CD14-positive monocyte (primary cell): Measurements from ENCODE around the gene ATXN2. TPM values are rescaled to one million over a fixed set of nuclear protein-coding genes. Genes with fewer than 3 reads are reported as not detected.

Experiments used
- DNase-seq, 3 donors: peaks; one replicate each; pipeline ENCODE4 v3.0.0-alpha.2; 2011 to 2022
- H2AFZ ChIP-seq: 2 replicates; pipeline ENCODE4 v1.6.0; 2012; ENCODE audit warnings: mild to moderate bottlenecking, low read depth, low read length, inconsistent platforms; ENCODE audit not compliant: insufficient read depth, poor library complexity, severe bottlenecking
- H3K27ac ChIP-seq, 2 donors: 1 replicate in 1 of 2; 2 replicates in 1 of 2; pipeline ENCODE4 v1.5.1; 2012 to 2013; ENCODE audit warnings: low read length in 2 of 2, control low read depth in 1 of 2, inconsistent platforms in 1 of 2, low read depth in 1 of 2, mild to moderate bottlenecking in 1 of 2
- H3K27me3 ChIP-seq, 2 donors: one replicate each; pipeline versions ENCODE4 v1.6.0 to v1.6.1; 2011 to 2013; ENCODE audit warnings: low read length in 2 of 2; ENCODE audit not compliant: control insufficient read depth in 2 of 2, insufficient read depth in 2 of 2
- H3K36me3 ChIP-seq, 2 donors: replicated peaks in 1 of 2; 1 replicate in 1 of 2; 2 replicates in 1 of 2; pipeline versions ENCODE4 v1.5.1 to v1.6.1; 2012 to 2013; ENCODE audit warnings: low read length in 2 of 2, control low read depth in 1 of 2, inconsistent platforms in 1 of 2, mild to moderate bottlenecking in 1 of 2; ENCODE audit not compliant: insufficient read depth in 2 of 2, control insufficient read depth in 1 of 2
- H3K4me1 ChIP-seq, 2 donors: 1 replicate in 1 of 2; 2 replicates in 1 of 2; pipeline versions ENCODE4 v1.5.1 to v1.6.1; 2012 to 2013; ENCODE audit warnings: low read length in 2 of 2, control low read depth in 1 of 2, inconsistent platforms in 1 of 2, mild to moderate bottlenecking in 1 of 2, moderate library complexity in 1 of 2; ENCODE audit not compliant: insufficient read depth in 2 of 2, control insufficient read depth in 1 of 2
- H3K4me2 ChIP-seq: replicated peaks from 2 replicates; pipeline ENCODE3; 2012; ENCODE audit warnings: low read length, moderate library complexity, mild to moderate bottlenecking; ENCODE audit not compliant: poor library complexity, severe bottlenecking; ENCODE audit errors: extremely low read depth
- H3K4me3 ChIP-seq, 3 experiments: fragments of 200-600 bp in 1 of 3; sonication (generic) in 1 of 3; replicated peaks in 1 of 3; 1 replicate in 2 of 3; 2 replicates in 1 of 3; pipeline ENCODE4 v1.5.1; 2011 to 2013; ENCODE audit warnings: low read length in 3 of 3, mild to moderate bottlenecking in 3 of 3, control low read depth in 2 of 3, low read depth in 2 of 3, inconsistent platforms in 1 of 3, moderate library complexity in 1 of 3
- H3K79me2 ChIP-seq: 2 replicates; pipeline ENCODE4 v1.6.0; 2012; ENCODE audit warnings: mild to moderate bottlenecking, control low read depth, inconsistent platforms, low read length, moderate library complexity; ENCODE audit not compliant: insufficient read depth
- H3K9ac ChIP-seq: 2 replicates; pipeline ENCODE4 v1.6.0; 2017; ENCODE audit warnings: low read length, mild to moderate bottlenecking; ENCODE audit not compliant: insufficient read depth, poor library complexity, severe bottlenecking
- H3K9me3 ChIP-seq, 2 donors: replicated peaks in 1 of 2; 1 replicate in 1 of 2; 2 replicates in 1 of 2; pipeline versions ENCODE4 v1.5.1 to v1.6.1; 2012 to 2013; ENCODE audit warnings: low read length in 2 of 2, control low read depth in 1 of 2; ENCODE audit not compliant: control insufficient read depth in 1 of 2, insufficient read depth in 1 of 2
- H4K20me1 ChIP-seq: 2 replicates; pipeline ENCODE4 v1.6.0; 2012; ENCODE audit warnings: mild to moderate bottlenecking, low read length, control low read depth, moderate library complexity; ENCODE audit not compliant: insufficient read depth
- H3K27ac Mint-ChIP-seq, 7 donors: one replicate each; pipeline ENCODE4 v1.8.0; 2020; ENCODE audit warnings: mild to moderate bottlenecking in 7 of 7, mixed read lengths in 7 of 7, moderate library complexity in 6 of 7, inconsistent platforms in 2 of 7
- H3K27me3 Mint-ChIP-seq, 3 donors: one replicate each; pipeline ENCODE4 v1.8.0; 2021 to 2022; ENCODE audit warnings: low read depth in 3 of 3, mild to moderate bottlenecking in 3 of 3, mixed read lengths in 3 of 3, moderate library complexity in 3 of 3, inconsistent platforms in 1 of 3
- H3K36me3 Mint-ChIP-seq, 2 donors: one replicate each; pipeline ENCODE4 v1.8.0; 2020; ENCODE audit warnings: mixed read lengths in 2 of 2, inconsistent platforms in 1 of 2, mild to moderate bottlenecking in 1 of 2
- H3K4me1 Mint-ChIP-seq: one replicate; pipeline ENCODE4 v1.8.0; 2020; ENCODE audit warnings: mild to moderate bottlenecking, mixed read lengths
- H3K4me3 Mint-ChIP-seq, 2 donors: one replicate each; pipeline ENCODE4 v1.8.0; 2020; ENCODE audit warnings: mild to moderate bottlenecking in 2 of 2, mixed read lengths in 2 of 2, moderate library complexity in 1 of 2
- H3K9me3 Mint-ChIP-seq, 7 donors: one replicate each; pipeline ENCODE4 v1.8.0; 2020 to 2022; ENCODE audit warnings: mixed read lengths in 7 of 7, mild to moderate bottlenecking in 6 of 7, moderate library complexity in 6 of 7, inconsistent platforms in 2 of 7
- CTCF ChIP-seq: fragments of 200-600 bp; IDR thresholded peaks from one replicate; pipeline ENCODE4 v1.8.0; 2022; ENCODE audit warnings: antibody characterized with exemption, mild to moderate bottlenecking
- WGBS: methylation state at CpG from one replicate; pipeline ENCODE4 v1.1.5; 2013; ENCODE audit warnings: missing lambda C conversion rate; ENCODE audit not compliant: insufficient coverage; 5-methylcytosine and 5-hydroxymethylcytosine counted together
- intact Hi-C, 2 donors: fragments of 100-400 bp; cut with micrococcal nuclease; formaldehyde crosslinking; loops; one replicate each; pipeline versions ENCODE4 v1.15.0 to v1.15.1; 2023
- polyA plus RNA-seq, 3 donors: library from polyadenylated mRNA; depleted of rRNA in 1 of 3; unstranded in 2 of 3; stranded (reverse) in 1 of 3; fragments of 300-500 nt in 2 of 3; fragments of >200 nt in 1 of 3; fragmentation: Illumina TruSeq in 2 of 3; gene quantifications; 1 replicate in 2 of 3; 2 replicates in 1 of 3; pipeline ENCODE4 v1.2.3, GENCODE V29; 2012 to 2021

The ATXN2 gene
- polyA plus RNA-seq, 3 donors: 4.3 to 28.8 (median 11.9) TPM

GRCh38 chr12:111636209-111636945 lies 37.3 kb upstream of the ATXN2 start:
- no peak for DNase-seq
- no peak overlapping the region for H3K4me3 Mint-ChIP-seq
- H3K9me3 Mint-ChIP-seq: no peaks in the 10 kb centered on the region
- H3K27me3 ChIP-seq: no peaks in the 10 kb centered on the region
- H3K27ac ChIP-seq: no peak overlapping the region
- no peak for TF ChIP-seq CTCF
- H3K79me2 ChIP-seq: no peaks in the 10 kb centered on the region
- no peak overlapping the region for H3K4me3 ChIP-seq
- peaks cover 0 to 22% of the 10 kb centered on the region in 2 donors for H3K36me3 ChIP-seq
- peaks cover 0 to 4% (median 3%) of the 10 kb centered on the region in 3 donors for H3K27me3 Mint-ChIP-seq
- H3K4me2 ChIP-seq: no peak overlapping the region
- peaks cover 7% of the 10 kb centered on the region for H3K4me1 Mint-ChIP-seq
- no peak overlapping the region for H2AFZ ChIP-seq
- intact Hi-C loops: no loop called here
- no peaks in the 10 kb centered on the region for H3K4me1 ChIP-seq
- WGBS: 96% methylated on average over 14 of the region's 19 CpGs
- peak overlapping the region; percentile 12 for H3K9ac ChIP-seq
- H3K36me3 Mint-ChIP-seq: peaks cover 12 to 25% of the 10 kb centered on the region in 2 donors
- H3K27ac Mint-ChIP-seq: no peak overlapping the region
- no peaks in the 10 kb centered on the region for H4K20me1 ChIP-seq
- H3K9me3 ChIP-seq: no peaks in the 10 kb centered on the region

DNA sequence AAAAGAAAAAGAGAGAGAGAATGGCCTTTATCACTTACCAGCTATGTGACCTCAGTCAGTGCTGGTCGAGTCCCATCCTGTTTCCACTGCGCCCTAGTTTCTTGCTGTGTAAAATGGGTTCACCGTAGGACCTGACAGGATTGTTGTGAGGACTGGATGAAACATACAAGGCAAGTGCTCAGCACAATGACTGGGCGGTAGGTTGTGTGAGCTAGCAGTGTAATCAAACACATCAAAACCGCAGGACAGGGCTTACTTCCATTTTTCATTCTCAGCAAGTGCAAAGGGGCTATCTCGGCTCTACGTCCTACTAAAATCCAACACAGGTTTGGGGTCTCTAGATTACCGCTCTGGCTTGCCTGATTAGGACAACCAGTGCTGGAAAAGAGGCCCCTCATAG lies 36.4 kb upstream of the ATXN2 start:
- peaks cover 0 to 6% (median 4%) of the 10 kb centered on the region in 3 donors for H3K27me3 Mint-ChIP-seq
- Histone ChIP-seq H3K27me3 (no peaks in the 10 kb centered on the region), H3K9ac (peak overlapping the region; percentile 12), H3K4me3 (no peak overlapping the region), H3K4me1 (no peaks in the 10 kb centered on the region), H3K79me2 (no peaks in the 10 kb centered on the region), H3K9me3 (no peaks in the 10 kb centered on the region), H3K36me3 (peaks cover 0 to 17% of the 10 kb centered on the region in 2 donors), H3K4me2 (no peak overlapping the region), H4K20me1 (no peaks in the 10 kb centered on the region), H3K27ac (no peak overlapping the region), H2AFZ (no peak overlapping the region)
- intact Hi-C loops: no loop called here
- TF ChIP-seq CTCF: no peak
- no peak overlapping the region for H3K4me3 Mint-ChIP-seq
- WGBS: 44% methylated on average over 2 of the region's 8 CpGs
- H3K4me1 Mint-ChIP-seq: peaks cover 7% of the 10 kb centered on the region
- DNase-seq: no peak
- peak overlapping the region in 2 of 7 donors; percentile 26 to 76 for H3K27ac Mint-ChIP-seq
- peaks cover 11 to 17% of the 10 kb centered on the region in 2 donors for H3K36me3 Mint-ChIP-seq
- H3K9me3 Mint-ChIP-seq: peaks cover 0 to 3% (median 0%) of the 10 kb centered on the region in 7 donors
